ENCODE data around the gene GIGYF2. TPM values are rescaled to one million over a fixed set of nuclear protein-coding genes. Genes with fewer than 3 reads are reported as not detected.

Gene GIGYF2
- polyA plus RNA-seq, 1 of the 3 experiments (the other 2 are of a cell fraction) = 12.8 TPM

- ChIA-PET POLR2A (no interaction called here), CTCF (interaction anchor here (0.8 kb wide), 1 partner anchor 14 kb away, joined by 3 read pairs; no protein-coding TSS in a partner anchor)
- no peak for DNase-seq
- no peaks in the 10 kb centered on the region for H4K20me1 ChIP-seq (ENCODE audit: insufficient read depth)
- no peaks in the 10 kb centered on the region for H3K36me3 ChIP-seq (replicated peaks in 1 of 2; ENCODE audit: control insufficient read depth in 1 of 2, insufficient read depth in 2 of 2, low read length in 1 of 2)
- WGBS (ENCODE audit: low lambda C conversion rate) = 77% methylated on average over 20 of the region's 23 CpGs
- H2AFZ ChIP-seq (ENCODE audit: low read depth) = no peak overlapping the region
- peaks cover 0 to 3% of the 10 kb centered on the region in 2 experiments; a peak in 2 of 4 replicates for H3K4me1 ChIP-seq (ENCODE audit: control insufficient read depth in 1 of 2, insufficient read depth in 2 of 2, low read depth in 1 of 2, low read length in 1 of 2)
- no peaks in the 10 kb centered on the region for H3K27me3 ChIP-seq (ENCODE audit: insufficient read depth)
- H3F3A ChIP-seq (replicated peaks; ENCODE audit: insufficient read depth) = no peaks in the 10 kb centered on the region
- H3K9ac ChIP-seq = no peak overlapping the region
- no peaks in the 10 kb centered on the region for H3K9me2 ChIP-seq
- H3K4me3 ChIP-seq (ENCODE audit: low read depth in 2 of 2, low read length in 1 of 2) = no peak overlapping the region
- no peak for TF ChIP-seq RAD21 (IDR thresholded peaks at IDR 0.05; ENCODE audit: low read length)
- TF ChIP-seq ZBTB33 (IDR thresholded peaks at IDR 0.05; ENCODE audit: borderline replicate concordance, low read depth) = no peak
- TF ChIP-seq EP300 (IDR thresholded peaks at IDR 0.05; ENCODE audit: borderline replicate concordance in 1 of 2, low read depth in 1 of 2, low read length in 1 of 2) = no peak
- no peak for TF ChIP-seq SMC3 (IDR thresholded peaks at IDR 0.05; ENCODE audit: low read depth, low read length)
- TF ChIP-seq POLR2AphosphoS5 (IDR thresholded peaks at IDR 0.05; ENCODE audit: low read depth, low read length) = no peak
- no peak for TF ChIP-seq NFIC (IDR thresholded peaks at IDR 0.05; ENCODE audit: borderline replicate concordance)
- no peak for TF ChIP-seq CTCF (IDR thresholded peaks at IDR 0.05)
- TF ChIP-seq NRF1 (IDR thresholded peaks at IDR 0.05; ENCODE audit: low read depth, low read length) = no peak
- no peak for TF ChIP-seq TCF12 (IDR thresholded peaks at IDR 0.05)
- no peak for TF ChIP-seq IRF3 (IDR thresholded peaks at IDR 0.05; ENCODE audit: low read depth, low read length)
- no peak for TF ChIP-seq REST (IDR thresholded peaks at IDR 0.05; ENCODE audit: low read depth, low read length)
- TF ChIP-seq GABPA (IDR thresholded peaks at IDR 0.05; ENCODE audit: low read depth) = no peak
- no peak for TF ChIP-seq PBX3 (IDR thresholded peaks at IDR 0.05)
- TF ChIP-seq USF2 (IDR thresholded peaks at IDR 0.05; ENCODE audit: borderline replicate concordance, low read depth, low read length) = no peak
- TF ChIP-seq TAF1 (IDR thresholded peaks at IDR 0.05; ENCODE audit: borderline replicate concordance, low read depth, low read length) = no peak
- TF ChIP-seq FOXJ3 (CRISPR knock-in tag; IDR thresholded peaks at IDR 0.05) = no peak
- TF ChIP-seq FOXM1 (IDR thresholded peaks at IDR 0.05; ENCODE audit: low read depth) = no peak
- no peak for TF ChIP-seq RCOR1 (IDR thresholded peaks at IDR 0.05; ENCODE audit: low read length)
- no peak for TF ChIP-seq YY1 (IDR thresholded peaks at IDR 0.05; ENCODE audit: low read depth)
- no peaks in the 10 kb centered on the region for H3K79me2 ChIP-seq (ENCODE audit: insufficient read depth)
- no peak overlapping the region for H3K27ac ChIP-seq (ENCODE audit: low read depth in 2 of 2, low read length in 1 of 2)
- H3K4me2 ChIP-seq = 0 out of 2 replicates have a peak overlapping the region, but pooled peaks have one; percentile 7
- no peaks in the 10 kb centered on the region for H3K9me3 ChIP-seq
Observed at GRCh38 chr2:232890896-232891601, 193.9 kb downstream of the GIGYF2 start.
